ENCODE data around the gene PUSL1. TPM values are rescaled to one million over a fixed set of nuclear protein-coding genes. Genes with fewer than 3 reads are reported as not detected.

Gene PUSL1
- total and polyA plus RNA-seq, 2 donors (not counting 3 experiments of a cell fraction or from before 2014, with no cell fraction given), result 18.8 to 27.3 TPM

DNA sequence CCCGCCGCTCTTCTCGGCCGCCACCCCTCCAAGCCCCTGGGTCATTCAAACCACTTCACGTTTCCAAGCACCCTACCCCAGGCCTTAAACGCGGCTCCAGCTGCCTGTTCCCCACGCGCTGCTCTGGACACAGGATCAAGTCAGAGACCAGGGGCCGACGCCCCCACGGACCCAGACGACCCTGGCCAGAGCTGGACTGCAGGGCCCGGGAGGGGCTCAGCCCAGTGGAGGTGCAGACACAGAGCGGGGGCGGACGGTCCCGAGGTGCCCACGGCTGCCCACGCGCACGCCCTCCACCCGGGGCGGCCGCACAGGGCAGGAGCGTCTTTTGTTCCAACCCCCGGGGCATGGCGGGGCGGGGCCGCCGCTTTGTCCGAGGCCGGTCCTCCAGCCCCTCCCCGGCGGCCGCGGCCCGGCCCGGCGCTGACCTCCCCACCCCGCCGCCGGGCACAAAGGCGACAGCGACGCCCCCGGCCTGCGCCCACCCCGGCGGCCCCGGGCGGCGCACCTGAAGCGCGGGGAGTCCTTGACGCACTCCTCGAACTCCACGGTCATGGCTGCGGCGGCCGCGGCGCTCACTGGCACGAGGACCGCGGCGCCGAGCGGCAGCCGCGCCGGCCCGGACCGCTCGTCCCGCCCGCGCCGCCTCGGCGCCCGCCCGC, 1.0 kb upstream of the PUSL1 start:
- peaks cover 0 to 15% of the 10 kb centered on the region in 2 experiments for H3K36me3 ChIP-seq (ENCODE audit: control insufficient read depth in 2 of 2, extremely low read depth in 1 of 2, insufficient read depth in 2 of 2, low read length in 2 of 2)
- intact Hi-C loops (cut with micrococcal nuclease), result loop anchor here (5.0 kb wide), 1 partner anchor 185 kb away; no protein-coding TSS in a partner anchor
- ChIA-PET POLR2A (no interaction called here), CTCF (no interaction called here)
- peak overlapping the region; percentile 21 for H3K4me2 ChIP-seq (ENCODE audit: insufficient read depth, low read length)
- FAIRE-seq, result no peak
- TF ChIP-seq FOS (IDR thresholded peaks at IDR 0.05; ENCODE audit: borderline replicate concordance, insufficient read depth, low read length) (no peak), GATA2 (IDR thresholded peaks at IDR 0.05; ENCODE audit: insufficient read depth, insufficient read length, low read depth, low read length) (no peak), MYC (IDR thresholded peaks at IDR 0.05; ENCODE audit: low read depth, low read length) (no peak), POLR2A (IDR thresholded peaks at IDR 0.05; ENCODE audit: low read depth, low read length) (peak; percentile 21), MAX (IDR thresholded peaks at IDR 0.05; ENCODE audit: insufficient read depth, insufficient read length) (no peak), JUN (IDR thresholded peaks at IDR 0.05; ENCODE audit: borderline replicate concordance, insufficient read depth, insufficient read length, low read depth) (no peak), CTCF (IDR thresholded peaks at IDR 0.05; ENCODE audit: extremely low read depth in 1 of 2, insufficient read depth in 1 of 2, low read depth in 1 of 2, low read length in 2 of 2) (no peak), POLR2AphosphoS5 (IDR thresholded peaks at IDR 0.05; ENCODE audit: insufficient read depth, low read depth, low read length) (peak; percentile 1)
- peak; percentile 16 for DNase-seq (ENCODE audit: low read depth, low spot score)
- H3K4me3 ChIP-seq (replicated peaks in 1 of 3; ENCODE audit: insufficient read depth in 1 of 3, low read depth in 1 of 3, low read length in 3 of 3), result peak overlapping the region; percentile 28 to 94 (median 66)
- H3K9me1 ChIP-seq (replicated peaks; ENCODE audit: control insufficient read depth, extremely low read depth, insufficient read depth, low read length), result no peaks in the 10 kb centered on the region
- BruUV-seq (replicated peaks), result no TSS peak
- peak overlapping the region; percentile 54 for H3K9ac ChIP-seq (replicated peaks; ENCODE audit: extremely low read depth, insufficient read depth, low read length)
- H3K9me3 ChIP-seq (replicated peaks; ENCODE audit: control insufficient read depth, insufficient read depth, low read length), result no peaks in the 10 kb centered on the region
- no peaks in the 10 kb centered on the region for H3K27me3 ChIP-seq (ENCODE audit: control insufficient read depth in 2 of 2, insufficient read depth in 2 of 2, low read length in 2 of 2)
- H3K79me2 ChIP-seq (ENCODE audit: control insufficient read depth, insufficient read depth, low read length), result no peaks in the 10 kb centered on the region
- no peak overlapping the region for H3K27ac ChIP-seq (ENCODE audit: insufficient read depth, low read depth, low read length)
- H2AFZ ChIP-seq (ENCODE audit: low read depth, low read length), result peak overlapping the region; percentile 39
- H3K4me1 ChIP-seq (ENCODE audit: control insufficient read depth, extremely low read depth, insufficient read depth, low read length), result peaks cover 15% of the 10 kb centered on the region
- H4K20me1 ChIP-seq (replicated peaks; ENCODE audit: control insufficient read depth, extremely low read depth, insufficient read depth, low read length), result no peaks in the 10 kb centered on the region
- dilution Hi-C loops (cut with MboI; ENCODE audit: extremely low pct_ligation_motif_present, low sequenced_read_pairs), result no loop called here
